Peyer's patch (tissue), 4 donors: Measurements from ENCODE around the gene PARVA.

Experiments
- CTCF ChIP-seq, 6 experiments: fragments of 450-650 bp in 4 of 6; fragments of 200-600 bp in 2 of 6; sonication (generic) in 1 of 6; IDR thresholded peaks; one replicate each; pipeline ENCODE4 v1.5.1; 2017 to 2019; ENCODE audit warnings: antibody characterized with exemption in 6 of 6, mild to moderate bottlenecking in 3 of 6, moderate library complexity in 1 of 6
- POLR2A ChIP-seq, 2 donors: fragments of 450-650 bp; IDR thresholded peaks; one replicate each; pipeline ENCODE4 v1.5.1; 2017; ENCODE audit warnings: antibody characterized with exemption in 2 of 2, mild to moderate bottlenecking in 2 of 2, moderate library complexity in 2 of 2

- no peak for TF ChIP-seq CTCF (IDR thresholded peaks at IDR 0.05)
- no peak for TF ChIP-seq POLR2A (IDR thresholded peaks at IDR 0.05)
These were observed 166.4 kb downstream of the PARVA start for GRCh38 chr11:12543596-12544415.
